HFFc6 (cell line): ENCODE measurements around the gene CD82. TPM values are rescaled to one million over a fixed set of nuclear protein-coding genes. Genes with fewer than 3 reads are reported as not detected.

Source experiments
- DNase-seq: peaks from one replicate; pipeline ENCODE4 v3.0.0-alpha.2; 2018
- H3K27ac Mint-ChIP-seq: 2 replicates; pipeline ENCODE4 v1.8.0; 2020; ENCODE audit warnings: mild to moderate bottlenecking, mixed read lengths
- H3K27me3 Mint-ChIP-seq: 2 replicates; pipeline ENCODE4 v1.8.0; 2021; ENCODE audit warnings: mild to moderate bottlenecking, moderate library complexity, mixed read lengths; ENCODE audit not compliant: insufficient read depth
- H3K36me3 Mint-ChIP-seq: 2 replicates; pipeline ENCODE4 v1.8.0; 2021; ENCODE audit warnings: low read depth, mixed read lengths
- H3K4me1 Mint-ChIP-seq: 2 replicates; pipeline ENCODE4 v1.8.0; 2020; ENCODE audit warnings: low read depth, mixed read lengths
- H3K4me3 Mint-ChIP-seq: 2 replicates; pipeline ENCODE4 v1.8.0; 2020; ENCODE audit warnings: mild to moderate bottlenecking, moderate library complexity, mixed read lengths
- H3K9me3 Mint-ChIP-seq: 2 replicates; pipeline ENCODE4 v1.8.0; 2020; ENCODE audit warnings: mild to moderate bottlenecking, mixed read lengths
- CTCF ChIP-seq: fragments of 200-600 bp; sonication (generic); IDR thresholded peaks from 2 replicates; pipeline ENCODE4 v1.5.0; 2021; ENCODE audit warnings: antibody characterized with exemption, mild to moderate bottlenecking
- total RNA-seq, 6 experiments: library from RNA; stranded (reverse); fragmentation: NEBNext Ultra II Directional; extraction: Animal tissue kit (Norgen Biotek cat#: 25700); gene quantifications; 2 replicates in 1 of 6; 3 replicates in 5 of 6; pipeline ENCODE4 v1.2.3, GENCODE V29; 2021

Gene CD82
- total RNA-seq, 6 experiments from 2014 or later = 17.3 to 31.7 (median 20.7) TPM

GRCh38 chr11:44550123-44550522, 15.3 kb upstream of the CD82 start:
- no peak for TF ChIP-seq CTCF
- H3K4me1 Mint-ChIP-seq = peaks cover 13% of the 10 kb centered on the region
- H3K36me3 Mint-ChIP-seq = no peaks in the 10 kb centered on the region
- DNase-seq = no peak
- H3K9me3 Mint-ChIP-seq = peaks cover 5% of the 10 kb centered on the region; the same call in 1 of the 2 replicates
- H3K27ac Mint-ChIP-seq = no peak overlapping the region
- no peak overlapping the region for H3K4me3 Mint-ChIP-seq
- H3K27me3 Mint-ChIP-seq = peaks cover 13% of the 10 kb centered on the region

- no peak for DNase-seq
- no peak overlapping the region for H3K27ac Mint-ChIP-seq
- no peak for TF ChIP-seq CTCF
- H3K4me3 Mint-ChIP-seq = no peak overlapping the region
- H3K9me3 Mint-ChIP-seq = no peaks in the 10 kb centered on the region
- H3K27me3 Mint-ChIP-seq = peaks cover 8% of the 10 kb centered on the region
- H3K36me3 Mint-ChIP-seq = no peaks in the 10 kb centered on the region
- peaks cover 14% of the 10 kb centered on the region for H3K4me1 Mint-ChIP-seq
Observed at GRCh38 chr11:44551456-44552139, 13.9 kb upstream of the CD82 start.

GRCh38 chr11:44555031-44555800, 10.2 kb upstream of the CD82 start:
- Mint-ChIP-seq H3K36me3 (no peaks in the 10 kb centered on the region), H3K4me1 (peaks cover 19% of the 10 kb centered on the region), H3K9me3 (no peaks in the 10 kb centered on the region), H3K4me3 (no peak overlapping the region), H3K27me3 (peaks cover 8% of the 10 kb centered on the region), H3K27ac (no peak overlapping the region)
- no peak for DNase-seq
- no peak for TF ChIP-seq CTCF

GRCh38 chr11:44556735-44557409, 8.6 kb upstream of the CD82 start:
- no peak overlapping the region for H3K4me3 Mint-ChIP-seq
- peak; percentile 87 for TF ChIP-seq CTCF
- DNase-seq = peak; percentile 33
- H3K27ac Mint-ChIP-seq = no peak overlapping the region
- H3K36me3 Mint-ChIP-seq = no peaks in the 10 kb centered on the region
- no peaks in the 10 kb centered on the region for H3K9me3 Mint-ChIP-seq
- H3K27me3 Mint-ChIP-seq = peaks cover 8% of the 10 kb centered on the region
- peaks cover 19% of the 10 kb centered on the region for H3K4me1 Mint-ChIP-seq

GRCh38 chr11:44557464-44557863, 8.0 kb upstream of the CD82 start:
- Mint-ChIP-seq H3K4me1 (peaks cover 19% of the 10 kb centered on the region), H3K9me3 (no peaks in the 10 kb centered on the region), H3K27me3 (peaks cover 8% of the 10 kb centered on the region), H3K4me3 (no peak overlapping the region), H3K27ac (no peak overlapping the region), H3K36me3 (no peaks in the 10 kb centered on the region)
- no peak for TF ChIP-seq CTCF
- no peak for DNase-seq
